Left ventricle myocardium inferior (tissue), 1 donor: ENCODE measurements around the gene FGF22. TPM values are rescaled to one million over a fixed set of nuclear protein-coding genes. Genes with fewer than 3 reads are reported as not detected.
"Not testable (repeated sequence)": the region's sequence is repeated elsewhere in the genome, so short reads cannot be mapped to it uniquely, and the experiment has no call there.

Experiments used
- DNase-seq: peaks from one replicate; pipeline ENCODE4 v3.0.0-alpha.2; 2020
- H3K27ac ChIP-seq: fragments of 200-600 bp; replicated peaks from 2 replicates; pipeline ENCODE4 v1.8.0; 2021
- H3K27me3 ChIP-seq: fragments of 200-600 bp; 2 replicates; pipeline ENCODE4 v1.8.0; 2021; ENCODE audit warnings: low read depth
- H3K36me3 ChIP-seq: fragments of 200-600 bp; 2 replicates; pipeline ENCODE4 v1.8.0; 2021
- H3K4me1 ChIP-seq: fragments of 200-600 bp; 2 replicates; pipeline ENCODE4 v1.8.0; 2021
- H3K4me3 ChIP-seq: fragments of 200-600 bp; 2 replicates; pipeline ENCODE4 v1.8.0; 2021; ENCODE audit warnings: mild to moderate bottlenecking, moderate library complexity
- H3K9me3 ChIP-seq: fragments of 200-600 bp; replicated peaks from 2 replicates; pipeline ENCODE4 v1.8.0; 2021
- CTCF ChIP-seq: fragments of 200-600 bp; IDR thresholded peaks from 2 replicates; pipeline ENCODE4 v1.8.0; 2021; ENCODE audit warnings: antibody characterized with exemption, mild to moderate bottlenecking, borderline replicate concordance
- intact Hi-C: fragments of 100-400 bp; cut with micrococcal nuclease; formaldehyde crosslinking; loops from one replicate; pipeline ENCODE4 v1.11.0; 2022
- total RNA-seq: library from RNA; stranded (reverse); fragmentation: NEBNext Ultra II Directional; extraction: Animal tissue kit (Norgen Biotek cat#: 25700); gene quantifications from one replicate; pipeline ENCODE4 v1.2.1, GENCODE V29; 2021
- donor health status: DM: no; HTN: yes; CAD: no; lungs with severe emphysema.

FGF22 gene
- total RNA-seq, 1 donor from 2014 or later = not detected

- Histone ChIP-seq H3K27me3 (no peaks in the 10 kb centered on the region), H3K27ac (no peak overlapping the region), H3K9me3 (no peaks in the 10 kb centered on the region), H3K36me3 (no peaks in the 10 kb centered on the region), H3K4me3 (no peak overlapping the region), H3K4me1 (peaks cover 18% of the 10 kb centered on the region)
- DNase-seq = no peak
- intact Hi-C loops = no loop called here
- no peak for TF ChIP-seq CTCF
These were observed 35.3 kb upstream of the FGF22 start for GRCh38 chr19:604355-604754.

GRCh38 chr19:605061-605971 lies 34.4 kb upstream of the FGF22 start:
- H3K27ac ChIP-seq, DNase-seq, H3K27me3 ChIP-seq, H3K4me3 ChIP-seq, H3K36me3 ChIP-seq, H3K9me3 ChIP-seq, intact Hi-C loops: not testable (repeated sequence)
- H3K4me1 ChIP-seq = peaks cover 26% of the 10 kb centered on the region

GRCh38 chr19:607301-608154 lies 32.2 kb upstream of the FGF22 start:
- intact Hi-C loops = no loop called here
- no peak for TF ChIP-seq CTCF
- Histone ChIP-seq H3K27me3 (no peaks in the 10 kb centered on the region), H3K4me1 (peaks cover 36% of the 10 kb centered on the region), H3K4me3 (no peak overlapping the region), H3K27ac (no peak overlapping the region), H3K36me3 (no peaks in the 10 kb centered on the region), H3K9me3 (no peaks in the 10 kb centered on the region)
- no peak for DNase-seq

- no peaks in the 10 kb centered on the region for H3K36me3 ChIP-seq
- TF ChIP-seq CTCF = no peak
- peak overlapping the region; percentile 44 for H3K27ac ChIP-seq
- H3K4me3 ChIP-seq = no peak overlapping the region
- no peaks in the 10 kb centered on the region for H3K9me3 ChIP-seq
- intact Hi-C loops = no loop called here
- H3K27me3 ChIP-seq = peaks cover 4% of the 10 kb centered on the region
- H3K4me1 ChIP-seq = peaks cover 30% of the 10 kb centered on the region
- DNase-seq = no peak
These were observed 31.3 kb upstream of the FGF22 start for GRCh38 chr19:608155-609003.

- Histone ChIP-seq H3K4me3 (no peak overlapping the region), H3K9me3 (no peaks in the 10 kb centered on the region), H3K27ac (peak overlapping the region; percentile 44), H3K36me3 (no peaks in the 10 kb centered on the region), H3K27me3 (peaks cover 4% of the 10 kb centered on the region), H3K4me1 (peaks cover 30% of the 10 kb centered on the region)
- DNase-seq = peak; percentile 65
- intact Hi-C loops = no loop called here
- TF ChIP-seq CTCF = no peak
These were observed 30.7 kb upstream of the FGF22 start for GRCh38 chr19:609004-609346.
